K562 (cell line): Measurements from ENCODE around the gene OR10D3. TPM values are rescaled to one million over a fixed set of nuclear protein-coding genes. Genes with fewer than 3 reads are reported as not detected.

Source experiments
- C11orf30 ChIP-seq: fragments of 450-650 bp; IDR thresholded peaks from 2 replicates; pipeline ENCODE4 v1.6.1; 2016; ENCODE audit warnings: low read depth, mild to moderate bottlenecking
- CCNT2 ChIP-seq: IDR thresholded peaks from 2 replicates; pipeline ENCODE4 v1.6.1; 2011; ENCODE audit warnings: borderline replicate concordance, low read depth, mild to moderate bottlenecking, moderate library complexity, mixed read lengths, low read length; ENCODE audit not compliant: insufficient read length; ENCODE audit errors: extremely low read depth
- CHCHD3 ChIP-seq: fragments of 250-450 bp; sonication (Bioruptor Pico); IDR thresholded peaks from 2 replicates; pipeline ENCODE4 v2.1.2; 2022; ENCODE audit warnings: mild to moderate bottlenecking
- EP300 ChIP-seq: IDR thresholded peaks from 2 replicates; pipeline ENCODE4 v1.6.1; 2012; ENCODE audit warnings: low read length, improper control_type of control experiment
- ETV6 ChIP-seq, 3 experiments: fragments of 150-350 bp in 1 of 3; sonication (generic) in 1 of 3; formaldehyde crosslinking in 1 of 3; IDR thresholded peaks; 2 replicates each; pipeline versions ENCODE4 v1.6.1 to v1.8.0; 2014 to 2022; ENCODE audit warnings: borderline replicate concordance in 2 of 3, low read depth in 2 of 3, antibody characterized with exemption in 1 of 3, low read length in 1 of 3, mild to moderate bottlenecking in 1 of 3, missing genetic modification reagents in 1 of 3
- FOSL1 ChIP-seq: fragments of 200-800 bp; sonication (Bioruptor generic); conservative IDR thresholded peaks from 2 replicates; pipeline ENCODE4 v1.6.1; 2016; ENCODE audit warnings: missing genetic modification characterization, missing compliant biosample characterization
- FOXO4 ChIP-seq: fragments of 450-650 bp; formaldehyde crosslinking; IDR thresholded peaks from 2 replicates; pipeline ENCODE4 v1.4.0; 2020; ENCODE audit warnings: mild to moderate bottlenecking, moderate library complexity
- HBP1 ChIP-seq: fragments of 450-650 bp; formaldehyde crosslinking; IDR thresholded peaks from 2 replicates; pipeline ENCODE4 v1.4.0; 2022; ENCODE audit warnings: missing genetic modification characterization
- HDGF ChIP-seq: fragments of 450-650 bp; IDR thresholded peaks from 2 replicates; pipeline ENCODE4 v1.6.1; 2016
- ILF3 ChIP-seq: fragments of 450-650 bp; IDR thresholded peaks from 2 replicates; pipeline ENCODE4 v1.6.1; 2018; ENCODE audit warnings: antibody characterized with exemption, mild to moderate bottlenecking, moderate library complexity, borderline replicate concordance
- KLF13 ChIP-seq: fragments of 450-650 bp; IDR thresholded peaks from 2 replicates; pipeline ENCODE4 v1.6.1; 2016; ENCODE audit warnings: missing genetic modification characterization, low read depth, mild to moderate bottlenecking, missing compliant biosample characterization, moderate library complexity, borderline replicate concordance
- NFIX ChIP-seq: fragments of 250-450 bp; sonication (Bioruptor Pico); IDR thresholded peaks from 2 replicates; pipeline ENCODE4 v1.4.0; 2020; ENCODE audit warnings: low read depth, mild to moderate bottlenecking, moderate library complexity
- OTX1 ChIP-seq: fragments of 450-650 bp; formaldehyde crosslinking; IDR thresholded peaks from 2 replicates; pipeline ENCODE4 v1.4.0; 2022; ENCODE audit warnings: mild to moderate bottlenecking
- POLR2G ChIP-seq: fragments of 200-400 bp; formaldehyde crosslinking; IDR thresholded peaks from 2 replicates; pipeline ENCODE4 v1.6.1; 2017; ENCODE audit warnings: low read depth, mild to moderate bottlenecking, antibody characterized with exemption, low read length, moderate library complexity
- POLR3G ChIP-seq: IDR thresholded peaks from 2 replicates; pipeline ENCODE4 v1.6.1; 2011; ENCODE audit not compliant: insufficient read length, insufficient replicate concordance; ENCODE audit errors: extremely low read depth
- RAD51 ChIP-seq: fragments of 450-650 bp; IDR thresholded peaks from 2 replicates; pipeline ENCODE4 v1.7.1; 2016; ENCODE audit warnings: low read depth, mild to moderate bottlenecking, borderline replicate concordance
- SLC30A9 ChIP-seq: fragments of 250-450 bp; sonication (Bioruptor Pico); IDR thresholded peaks from 2 replicates; pipeline ENCODE4 v1.8.0; 2022; ENCODE audit warnings: mild to moderate bottlenecking, moderate library complexity
- TCF15 ChIP-seq: fragments of 250-450 bp; sonication (Bioruptor Pico); IDR thresholded peaks from 2 replicates; pipeline ENCODE4 v1.8.0; 2022; ENCODE audit warnings: moderate library complexity, mild to moderate bottlenecking, inconsistent platforms
- THRA ChIP-seq: fragments of 450-650 bp; IDR thresholded peaks from 2 replicates; pipeline ENCODE4 v1.6.1; 2017; ENCODE audit warnings: mild to moderate bottlenecking, moderate library complexity
- YY1 ChIP-seq, 3 experiments: IDR thresholded peaks; 2 replicates each; pipeline ENCODE4 v1.6.1; 2011; ENCODE audit warnings: low read length in 2 of 3, mild to moderate bottlenecking in 2 of 3, moderate library complexity in 2 of 3, borderline replicate concordance in 1 of 3, control low read depth in 1 of 3, low read depth in 1 of 3; ENCODE audit not compliant: insufficient read depth in 3 of 3, insufficient replicate concordance in 2 of 3, control insufficient read depth in 1 of 3, insufficient read length in 1 of 3; ENCODE audit errors: extremely low read depth in 1 of 3
- ZKSCAN8 ChIP-seq: fragments of 200-800 bp; sonication (Bioruptor generic); IDR thresholded peaks from 2 replicates; pipeline ENCODE4 v1.6.1; 2016; ENCODE audit warnings: missing genetic modification characterization, missing compliant biosample characterization
- ZNF3 ChIP-seq: fragments of 250-450 bp; sonication (Bioruptor Pico); IDR thresholded peaks from 2 replicates; pipeline ENCODE4 v1.5.0; 2021; ENCODE audit warnings: mild to moderate bottlenecking, moderate library complexity
- polyA plus RNA-seq, 8 experiments: library from polyadenylated mRNA; depleted of rRNA in 4 of 8; stranded (reverse) in 5 of 8; unstranded in 3 of 8; fragments of >200 nt; fragmentation: Nextera tagmentation in 2 of 8; fragmentation: Illumina TruSeq in 1 of 8; extraction: Ambion mirVana in 2 of 8; extraction: Trizol in 1 of 8; gene quantifications; 2 replicates each; pipeline versions ENCODE4 v1.2.1 to v1.2.3, GENCODE V29; 2011 to 2014; ENCODE audit warnings: inconsistent platforms in 1 of 8, missing spikeins in 1 of 8
- total RNA-seq, 7 experiments: library from RNA; depleted of rRNA in 6 of 7; stranded (reverse); fragments of >200 nt in 6 of 7; fragmentation: Illumina TruSeq in 2 of 7; extraction: Trizol in 2 of 7; gene quantifications; 2 replicates each; pipeline versions ENCODE4 v1.2.1 to v1.2.3, GENCODE V29; 2011 to 2021; ENCODE audit warnings: low replicate concordance in 1 of 7

Gene OR10D3
- total and polyA plus RNA-seq, 9 of the 15 experiments (the other 6 are each of a cell fraction or from before 2014, with no cell fraction given): 0.07 to 2.9 (median 0.80) TPM; not detected in 1

- TF ChIP-seq FOXO4 (CRISPR knock-in tag): no peak
- TF ChIP-seq YY1 (IDR thresholded peaks at IDR 0.05; ENCODE audit: borderline replicate concordance in 1 of 3, control insufficient read depth in 1 of 3, extremely low read depth in 1 of 3, insufficient read depth in 3 of 3, insufficient read length in 1 of 3, insufficient replicate concordance in 2 of 3, low read depth in 1 of 3, low read length in 2 of 3): peak in 2 of 3 experiments; percentile 12 to 80
- no peak for TF ChIP-seq ZNF3
- no peak for TF ChIP-seq POLR3G
- TF ChIP-seq FOSL1 (tag): peak; percentile 95
- no peak for TF ChIP-seq HDGF
- peak; percentile 96 for TF ChIP-seq C11orf30
- TF ChIP-seq KLF13 (tag): peak; percentile 69; the same call in 1 of the 2 replicates
- no peak for TF ChIP-seq CHCHD3
- TF ChIP-seq OTX1 (CRISPR knock-in tag): peak; percentile 92; the same call in 1 of the 2 replicates
- peak; percentile 86 for TF ChIP-seq RAD51
- no peak for TF ChIP-seq THRA
- peak; percentile 63; the same call in 1 of the 2 replicates for TF ChIP-seq ZKSCAN8
- TF ChIP-seq HBP1: peak; percentile 65; the same call in 1 of the 2 replicates
- TF ChIP-seq CCNT2: peak; percentile 60
- no peak for TF ChIP-seq ETV6 (IDR thresholded peaks at IDR 0.05; ENCODE audit: borderline replicate concordance in 1 of 2, low read depth in 2 of 2, low read length in 1 of 2)
- TF ChIP-seq ETV6 (CRISPR knock-in tag; IDR thresholded peaks at IDR 0.05; ENCODE audit: borderline replicate concordance): no peak
- no peak for TF ChIP-seq SLC30A9 (CRISPR knock-in tag)
- TF ChIP-seq NFIX (CRISPR knock-in tag): no peak
- TF ChIP-seq EP300: peak; percentile 93
- TF ChIP-seq ILF3: no peak
- TF ChIP-seq POLR2G: no peak
- peak; percentile 90; the same call in 1 of the 2 replicates for TF ChIP-seq TCF15
Measured at GRCh38 chr11:124207102-124207792, 24.1 kb downstream of the OR10D3 start (continued).
